ENCODE data around the gene TNFAIP8. TPM values are rescaled to one million over a fixed set of nuclear protein-coding genes. Genes with fewer than 3 reads are reported as not detected.

The TNFAIP8 gene
- total and polyA plus RNA-seq, 10 of the 15 experiments (the other 5 are each of a cell fraction or from before 2014, with no cell fraction given) = 124 to 324 (median 177) TPM

- TF ChIP-seq HSF1 (IDR thresholded peaks at IDR 0.05; ENCODE audit: low read depth, low read length) (no peak), RFX5 (IDR thresholded peaks at IDR 0.05; ENCODE audit: low read depth, low read length) (no peak), ZNF217 (IDR thresholded peaks at IDR 0.05) (no peak), ZNF24 (IDR thresholded peaks at IDR 0.05) (no peak), EED (IDR thresholded peaks at IDR 0.05; ENCODE audit: low read depth) (no peak), CREM (IDR thresholded peaks at IDR 0.05; ENCODE audit: low read depth) (no peak), NR2C2 (IDR thresholded peaks at IDR 0.05; ENCODE audit: borderline replicate concordance, control insufficient read depth, insufficient read length, low read depth) (no peak), WRNIP1 (IDR thresholded peaks at IDR 0.05; ENCODE audit: borderline replicate concordance, low read depth, low read length) (no peak), BCLAF1 (IDR thresholded peaks at IDR 0.05) (no peak), RB1 (IDR thresholded peaks at IDR 0.05; ENCODE audit: borderline replicate concordance) (0 out of 2 replicates have a peak, but pooled peaks have one; percentile 18), SP1 (IDR thresholded peaks at IDR 0.05; ENCODE audit: low read depth, low read length) (no peak), PBX3 (IDR thresholded peaks at IDR 0.05; ENCODE audit: insufficient replicate concordance, low read depth, low read length) (no peak), NR2C1 (IDR thresholded peaks at IDR 0.05) (no peak), BMI1 (IDR thresholded peaks at IDR 0.05; ENCODE audit: borderline replicate concordance) (no peak), RCOR1 (conservative IDR thresholded peaks at IDR 0.05; ENCODE audit: low read depth, low read length) (no peak), CBFB (IDR thresholded peaks at IDR 0.05; ENCODE audit: low read depth) (no peak), POLR2AphosphoS2 (IDR thresholded peaks at IDR 0.05; ENCODE audit: low read depth, low read length) (no peak), CHD1 (IDR thresholded peaks at IDR 0.05; ENCODE audit: low read depth, low read length) (no peak), SKIL (IDR thresholded peaks at IDR 0.05; ENCODE audit: low read depth, poor library complexity, severe bottlenecking) (peak; percentile 11), YY1 (IDR thresholded peaks at IDR 0.05; ENCODE audit: low read depth, low read length) (no peak), TAF1 (IDR thresholded peaks at IDR 0.05; ENCODE audit: borderline replicate concordance, low read depth, low read length) (no peak), ATF2 (IDR thresholded peaks at IDR 0.05; ENCODE audit: low read length) (0 out of 2 replicates have a peak, but pooled peaks have one; percentile 44), ZNF207 (IDR thresholded peaks at IDR 0.05; ENCODE audit: borderline replicate concordance) (no peak), CEBPB (IDR thresholded peaks at IDR 0.05; ENCODE audit: borderline replicate concordance in 1 of 2, low read depth in 2 of 2, low read length in 2 of 2) (peak in 1 of 2 experiments; percentile 36; a peak in 1 of 4 replicates)
Measured at GRCh38 chr5:119332978-119333401, 22.8 kb upstream of the TNFAIP8 start (continued).

Measured in GM12878 (cell line).